ENCODE data around the gene TEKT3. TPM values are rescaled to one million over a fixed set of nuclear protein-coding genes. Genes with fewer than 3 reads are reported as not detected.

The TEKT3 gene
- total and polyA plus RNA-seq, 2 donors (not counting 3 experiments of a cell fraction or from before 2014, with no cell fraction given), result 0.28 TPM; not detected in 1

GRCh38 chr17:15287538-15288267 is 53.7 kb downstream of the TEKT3 start:
- CTCF ChIA-PET, result no interaction called here
- no peak overlapping the region for H3K27ac ChIP-seq (ENCODE audit: insufficient read depth, low read depth, low read length)
- H3K79me2 ChIP-seq (ENCODE audit: control insufficient read depth, insufficient read depth, low read length), result no peaks in the 10 kb centered on the region
- POLR2A ChIA-PET, result no interaction called here
- no peak for DNase-seq (ENCODE audit: low read depth, low spot score)
- no peaks in the 10 kb centered on the region for H3K9me1 ChIP-seq (replicated peaks; ENCODE audit: control insufficient read depth, extremely low read depth, insufficient read depth, low read length)
- no peaks in the 10 kb centered on the region for H3K9me3 ChIP-seq (replicated peaks; ENCODE audit: control insufficient read depth, insufficient read depth, low read length)
- no peak overlapping the region for H3K4me3 ChIP-seq (replicated peaks in 1 of 3; ENCODE audit: insufficient read depth in 1 of 3, low read depth in 1 of 3, low read length in 3 of 3)
- H3K36me3 ChIP-seq (ENCODE audit: control insufficient read depth in 2 of 2, extremely low read depth in 1 of 2, insufficient read depth in 2 of 2, low read length in 2 of 2), result no peaks in the 10 kb centered on the region
- TF ChIP-seq FOS (IDR thresholded peaks at IDR 0.05; ENCODE audit: borderline replicate concordance, insufficient read depth, low read length) (no peak), MAX (IDR thresholded peaks at IDR 0.05; ENCODE audit: insufficient read depth, insufficient read length) (no peak), CTCF (IDR thresholded peaks at IDR 0.05; ENCODE audit: extremely low read depth in 1 of 2, insufficient read depth in 1 of 2, low read depth in 1 of 2, low read length in 2 of 2) (no peak), JUN (IDR thresholded peaks at IDR 0.05; ENCODE audit: borderline replicate concordance, insufficient read depth, insufficient read length, low read depth) (no peak), MYC (IDR thresholded peaks at IDR 0.05; ENCODE audit: low read depth, low read length) (no peak), GATA2 (IDR thresholded peaks at IDR 0.05; ENCODE audit: insufficient read depth, insufficient read length, low read depth, low read length) (no peak), EZH2 (IDR thresholded peaks at IDR 0.05; ENCODE audit: borderline replicate concordance, low read depth, low read length, severe bottlenecking) (no peak)
- peaks cover 0 to under 1% of the 10 kb centered on the region in 2 experiments for H3K27me3 ChIP-seq (ENCODE audit: control insufficient read depth in 2 of 2, insufficient read depth in 2 of 2, low read length in 2 of 2)
- dilution Hi-C loops (cut with MboI; ENCODE audit: extremely low pct_ligation_motif_present, low sequenced_read_pairs), result no loop called here
- no peak overlapping the region for H2AFZ ChIP-seq (ENCODE audit: low read depth, low read length)
- no peaks in the 10 kb centered on the region for H4K20me1 ChIP-seq (replicated peaks; ENCODE audit: control insufficient read depth, extremely low read depth, insufficient read depth, low read length)
- BruUV-seq (replicated peaks), result no TSS peak
- FAIRE-seq, result no peak
- H3K4me1 ChIP-seq (ENCODE audit: control insufficient read depth, extremely low read depth, insufficient read depth, low read length), result peaks cover 5% of the 10 kb centered on the region
- H3K4me2 ChIP-seq (ENCODE audit: insufficient read depth, low read length), result no peak overlapping the region
- H3K9ac ChIP-seq (replicated peaks; ENCODE audit: extremely low read depth, insufficient read depth, low read length), result no peak overlapping the region
- intact Hi-C loops (cut with micrococcal nuclease), result no loop called here
